CD4-positive, alpha-beta T cell (primary cell): ENCODE data around the gene CDK16. TPM values are rescaled to one million over a fixed set of nuclear protein-coding genes. Genes with fewer than 3 reads are reported as not detected.
A peak's percentile ranks its signal among the peaks of the same experiment; 100 is the strongest.

Source experiments
- ATAC-seq: fragments of 200-7000 bp; cut with Tn5 transposase; one replicate; pipeline ENCODE4 v1.10.0; 2022; ENCODE audit warnings: mild to moderate bottlenecking; ENCODE audit not compliant: poor library complexity
- CTCF ChIA-PET: fragments of 350-600 bp; sonication (Branson Sonifier 250); formaldehyde crosslinking; loops from one replicate; lab custom pipeline; 2021; ENCODE audit warnings: antibody characterized with exemption, inconsistent platforms; lab: Charles Lee
- POLR2A ChIA-PET: fragments of 350-600 bp; sonication (Branson Sonifier 250); formaldehyde crosslinking; loops from one replicate; lab custom pipeline; 2021; ENCODE audit warnings: antibody characterized with exemption, inconsistent platforms; lab: Charles Lee
- DNase-seq, 14 experiments: peaks; one replicate each; pipeline ENCODE4 v3.0.0-alpha.2; 2013 to 2020; ENCODE audit warnings: mixed read lengths in 2 of 14
- H3K27ac ChIP-seq, 2 donors: one replicate each; pipeline versions ENCODE4 v1.5.1 to v1.7.0; 2013; ENCODE audit warnings: low read length in 2 of 2, low read depth in 1 of 2, mild to moderate bottlenecking in 1 of 2
- H3K27me3 ChIP-seq, 2 experiments: 1 replicate in 1 of 2; 2 replicates in 1 of 2; pipeline versions ENCODE4 v1.6.1 to v1.7.0; 2013; ENCODE audit warnings: low read length in 2 of 2, control low read depth in 1 of 2, mild to moderate bottlenecking in 1 of 2, moderate library complexity in 1 of 2; ENCODE audit not compliant: insufficient read depth in 2 of 2, control insufficient read depth in 1 of 2
- H3K36me3 ChIP-seq: one replicate; pipeline ENCODE4 v1.6.1; 2013; ENCODE audit warnings: low read length, control low read depth; ENCODE audit not compliant: insufficient read depth
- H3K4me1 ChIP-seq: one replicate; pipeline ENCODE4 v1.6.1; 2013; ENCODE audit warnings: low read length, control low read depth; ENCODE audit not compliant: insufficient read depth
- H3K4me3 ChIP-seq: one replicate; pipeline ENCODE4 v1.5.1; 2013; ENCODE audit warnings: mild to moderate bottlenecking, low read length, moderate library complexity
- H3K9me3 ChIP-seq, 2 experiments: 1 replicate in 1 of 2; 2 replicates in 1 of 2; pipeline versions ENCODE4 v1.6.1 to v1.7.0; 2013; ENCODE audit warnings: low read length in 2 of 2, mild to moderate bottlenecking in 2 of 2, control low read depth in 1 of 2, moderate library complexity in 1 of 2; ENCODE audit not compliant: control insufficient read depth in 1 of 2, insufficient read depth in 1 of 2
- H3K27ac Mint-ChIP-seq: one replicate; pipeline ENCODE4 v1.8.0; 2020; ENCODE audit warnings: mixed read lengths
- H3K27me3 Mint-ChIP-seq: one replicate; pipeline ENCODE4 v1.8.0; 2021; ENCODE audit warnings: mixed read lengths
- H3K36me3 Mint-ChIP-seq: one replicate; pipeline ENCODE4 v1.8.0; 2021; ENCODE audit warnings: low read depth, mixed read lengths
- H3K4me1 Mint-ChIP-seq: one replicate; pipeline ENCODE4 v1.8.0; 2021; ENCODE audit warnings: low read depth, mixed read lengths
- H3K4me3 Mint-ChIP-seq: one replicate; pipeline ENCODE4 v1.8.0; 2020; ENCODE audit warnings: mild to moderate bottlenecking, mixed read lengths
- H3K9me3 Mint-ChIP-seq: one replicate; pipeline ENCODE4 v1.8.0; 2020; ENCODE audit warnings: mixed read lengths
- intact Hi-C, 2 experiments: fragments of 100-400 bp; cut with DNase I in 1 of 2; cut with micrococcal nuclease in 1 of 2; formaldehyde crosslinking; loops; one replicate each; pipeline versions ENCODE4 v1.15.1 to v1.9.0; 2023 to 2025; cut with DNase I, micrococcal nuclease
- total RNA-seq, 174 experiments: library from RNA in 2 of 174; stranded (reverse) in 2 of 174; gene quantifications; one replicate each; pipeline ENCODE4 v1.2.3 and lab custom pipeline; 2021 to 2026
- TF ChIP-seq, protein P1 (sequence below): fragments of 200-600 bp; IDR thresholded peaks from one replicate; pipeline ENCODE4 v1.8.0; 2022; ENCODE audit warnings: antibody characterized with exemption, mild to moderate bottlenecking

CDK16 gene
- total RNA-seq, 2 experiments from 2014 or later, result 182 to 190 TPM

DNA sequence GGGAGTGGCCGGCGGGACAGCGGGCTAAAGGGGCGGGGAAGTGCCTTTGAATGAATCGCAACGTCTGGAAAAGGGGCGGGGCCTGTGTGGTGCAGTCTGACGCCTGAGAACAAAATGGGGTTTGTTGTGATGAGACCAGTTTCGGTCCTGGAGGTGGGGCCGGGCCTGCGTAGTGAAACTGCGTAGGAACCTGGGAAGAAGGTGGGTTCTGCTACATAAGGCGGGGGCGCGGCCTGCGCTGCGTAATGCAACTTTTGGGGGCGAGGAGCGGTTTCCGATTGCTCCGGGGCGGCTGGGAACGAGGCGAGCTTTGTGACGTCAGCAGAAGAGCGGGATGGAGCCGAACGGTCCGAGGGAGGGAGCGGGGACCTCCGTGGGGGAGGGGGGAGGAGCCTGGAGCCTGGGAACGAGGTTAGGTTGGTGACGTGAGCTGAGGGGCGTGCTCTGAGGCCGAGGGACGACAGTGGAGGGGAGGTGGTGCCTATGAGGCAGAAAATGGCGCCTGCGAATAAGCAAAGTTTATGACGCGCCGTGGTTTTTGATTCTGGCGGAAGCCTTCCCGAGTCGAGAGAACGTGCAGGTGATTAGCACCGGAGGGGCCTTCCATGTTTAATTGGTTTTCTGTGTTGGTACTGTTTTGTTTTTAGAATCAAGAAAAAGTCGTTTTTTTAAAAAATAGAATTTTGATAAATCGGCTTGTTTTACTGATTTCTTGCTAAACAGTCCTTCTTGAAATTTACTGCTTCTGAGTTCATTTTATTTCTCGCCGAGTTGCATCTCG, 15.0 kb downstream of the CDK16 start:
- ATAC-seq, result peak; percentile 88
- CTCF ChIA-PET, result interaction anchor here (1.7 kb wide), 1 partner anchor 89 kb away, joined by 6 read pairs; the partner anchor contains the start of genes NDUFB11 and RBM10

DNA sequence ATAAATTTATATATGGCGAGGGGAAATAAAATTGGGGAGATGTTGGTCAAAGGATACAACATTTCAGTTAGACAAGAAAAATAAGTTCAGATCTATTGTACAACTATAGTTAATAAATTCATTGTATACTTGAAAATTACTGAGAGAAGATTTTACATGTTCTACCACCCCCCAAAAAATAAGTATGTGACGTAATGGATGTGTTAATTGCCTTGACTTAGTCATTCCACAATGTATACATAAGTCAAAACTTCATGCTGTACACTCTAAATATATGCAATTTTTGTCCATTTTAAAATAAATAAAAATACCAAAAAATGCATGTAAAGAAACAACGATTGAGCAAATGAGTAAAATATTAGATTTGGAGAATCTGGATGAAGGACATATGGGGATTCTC, 16.1 kb downstream of the CDK16 start:
- intact Hi-C loops, result loop anchor here in 1 of 2 experiments (5.0 kb wide), 1 partner anchor 148 kb away; no protein-coding TSS in a partner anchor
- ChIA-PET CTCF (no interaction called here), POLR2A (interaction anchor here (1.3 kb wide), 2 partner anchors 17 to 89 kb away, joined by 3 to 8 read pairs; partner anchors contain the start of gene RBM10)
- Mint-ChIP-seq H3K4me1 (peaks cover 31% of the 10 kb centered on the region), H3K4me3 (peak overlapping the region; percentile 68), H3K36me3 (peaks cover 19% of the 10 kb centered on the region), H3K27me3 (no peaks in the 10 kb centered on the region), H3K9me3 (no peaks in the 10 kb centered on the region), H3K27ac (peak overlapping the region; percentile 93)
- TF ChIP-seq, protein P1, sequence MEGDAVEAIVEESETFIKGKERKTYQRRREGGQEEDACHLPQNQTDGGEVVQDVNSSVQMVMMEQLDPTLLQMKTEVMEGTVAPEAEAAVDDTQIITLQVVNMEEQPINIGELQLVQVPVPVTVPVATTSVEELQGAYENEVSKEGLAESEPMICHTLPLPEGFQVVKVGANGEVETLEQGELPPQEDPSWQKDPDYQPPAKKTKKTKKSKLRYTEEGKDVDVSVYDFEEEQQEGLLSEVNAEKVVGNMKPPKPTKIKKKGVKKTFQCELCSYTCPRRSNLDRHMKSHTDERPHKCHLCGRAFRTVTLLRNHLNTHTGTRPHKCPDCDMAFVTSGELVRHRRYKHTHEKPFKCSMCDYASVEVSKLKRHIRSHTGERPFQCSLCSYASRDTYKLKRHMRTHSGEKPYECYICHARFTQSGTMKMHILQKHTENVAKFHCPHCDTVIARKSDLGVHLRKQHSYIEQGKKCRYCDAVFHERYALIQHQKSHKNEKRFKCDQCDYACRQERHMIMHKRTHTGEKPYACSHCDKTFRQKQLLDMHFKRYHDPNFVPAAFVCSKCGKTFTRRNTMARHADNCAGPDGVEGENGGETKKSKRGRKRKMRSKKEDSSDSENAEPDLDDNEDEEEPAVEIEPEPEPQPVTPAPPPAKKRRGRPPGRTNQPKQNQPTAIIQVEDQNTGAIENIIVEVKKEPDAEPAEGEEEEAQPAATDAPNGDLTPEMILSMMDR, result no peak
- Histone ChIP-seq H3K4me1 (peaks cover 10% of the 10 kb centered on the region), H3K36me3 (no peaks in the 10 kb centered on the region), H3K27me3 (no peaks in the 10 kb centered on the region), H3K27ac (peak overlapping the region in 1 of 2 donors; percentile 98), H3K4me3 (no peak overlapping the region), H3K9me3 (no peaks in the 10 kb centered on the region)
- DNase-seq (no peak), ATAC-seq (no peak)

More for the DNA sequence above, 15.0 kb downstream of the CDK16 start:
- Histone ChIP-seq H3K4me3 (peak overlapping the region; percentile 91), H3K27ac (peak overlapping the region; percentile 95 to 98), H3K4me1 (peaks cover 10% of the 10 kb centered on the region), H3K27me3 (no peaks in the 10 kb centered on the region), H3K36me3 (peaks cover 6% of the 10 kb centered on the region), H3K9me3 (no peaks in the 10 kb centered on the region)
- DNase-seq, result peak; percentile 87 to 98 (median 92)
- POLR2A ChIA-PET, result interaction anchor here (0.8 to 3.5 kb wide), 16 partner anchors 13 to 1846 kb away, joined by 3 to 137 read pairs (median 4); partner anchors contain the start of genes ARAF, CDK16, NDUFB11 and RBM10
- H3K36me3 Mint-ChIP-seq, result peaks cover 18% of the 10 kb centered on the region
- H3K27ac Mint-ChIP-seq, result peak overlapping the region; percentile 93
- H3K4me3 Mint-ChIP-seq, result peak overlapping the region; percentile 91
- H3K27me3 Mint-ChIP-seq, result no peaks in the 10 kb centered on the region
- no peaks in the 10 kb centered on the region for H3K9me3 Mint-ChIP-seq
- peaks cover 31% of the 10 kb centered on the region for H3K4me1 Mint-ChIP-seq
- intact Hi-C loops, result loop anchor here (1.0 to 5.0 kb wide), 4 partner anchors 15 to 151 kb away; partner anchors contain the start of gene CDK16 (in 1 of the 2)
- TF ChIP-seq, protein P1, result no peak

DNA sequence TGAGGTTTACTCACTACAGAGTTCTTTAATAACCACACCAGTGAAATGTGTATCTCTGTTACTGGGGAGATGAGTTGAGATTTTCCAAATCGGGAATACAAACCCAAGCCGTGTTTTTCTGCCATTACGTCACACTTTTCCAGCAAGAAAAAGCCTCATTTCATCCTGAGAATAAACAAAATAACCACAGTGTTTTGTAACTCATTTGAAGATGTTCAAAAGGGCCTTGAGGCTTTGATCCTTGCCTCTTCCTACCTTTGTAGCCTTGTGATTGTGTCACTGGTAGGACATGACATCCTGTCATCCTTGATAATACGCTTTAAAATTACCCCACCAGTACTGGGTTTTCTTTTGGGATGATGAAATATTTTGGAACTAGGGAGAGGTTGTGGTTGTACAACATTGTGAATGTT, 17.2 kb downstream of the CDK16 start:
- TF ChIP-seq, protein P1, result no peak
- Mint-ChIP-seq H3K9me3 (no peaks in the 10 kb centered on the region), H3K27me3 (no peaks in the 10 kb centered on the region), H3K4me1 (peaks cover 25% of the 10 kb centered on the region), H3K27ac (peak overlapping the region; percentile 93), H3K4me3 (peak overlapping the region; percentile 68), H3K36me3 (peaks cover 29% of the 10 kb centered on the region)
- no peaks in the 10 kb centered on the region for H3K27me3 ChIP-seq
- H3K36me3 ChIP-seq, result peaks cover 7% of the 10 kb centered on the region
- H3K9me3 ChIP-seq, result no peaks in the 10 kb centered on the region
- peaks cover 10% of the 10 kb centered on the region for H3K4me1 ChIP-seq
- no peak overlapping the region for H3K4me3 ChIP-seq
- no peak overlapping the region for H3K27ac ChIP-seq
- intact Hi-C loops, result no loop called here
- ATAC-seq (no peak), DNase-seq (peak in 1 of 14 experiments; percentile 2)
- ChIA-PET POLR2A (interaction anchor here (1.3 kb wide), 2 partner anchors 18 to 91 kb away, joined by 3 to 8 read pairs; partner anchors contain the start of gene RBM10), CTCF (no interaction called here)
